SK-N-SH (cell line): ENCODE measurements around the gene FBN2. TPM values are rescaled to one million over a fixed set of nuclear protein-coding genes. Genes with fewer than 3 reads are reported as not detected.

Experiments
- CTCF ChIA-PET: fragments of 300-600, 350-600 bp; formaldehyde crosslinking; extraction: SDS; loops from one replicate; lab custom pipeline; 2021; lab: Yijun Ruan, JAX
- POLR2A ChIA-PET: fragments of 350-600 bp; sonication (Branson Sonifier 250); formaldehyde crosslinking; extraction: SDS; loops from one replicate; lab custom pipeline; 2020; ENCODE audit warnings: antibody characterized with exemption, inconsistent platforms; lab: Yijun Ruan, JAX
- DNase-seq: peaks from one replicate; pipeline ENCODE4 v3.0.0; 2012
- H2AFZ ChIP-seq: fragments of 200-600 bp; sonication (generic); 2 replicates; pipeline ENCODE4 v1.8.1; 2016; ENCODE audit warnings: antibody characterized with exemption, mild to moderate bottlenecking, low read depth
- H3F3A ChIP-seq: fragments of 200-600 bp; sonication (generic); replicated peaks from 2 replicates; pipeline ENCODE3; 2016; ENCODE audit warnings: antibody characterized with exemption, mild to moderate bottlenecking; ENCODE audit not compliant: insufficient read depth
- H3K27ac ChIP-seq, 2 experiments: fragments of 200-500 bp in 1 of 2; fragments of 200-600 bp in 1 of 2; sonication (Bioruptor generic) in 1 of 2; sonication (generic), shearing (Covaris generic) in 1 of 2; 2 replicates each; pipeline versions ENCODE4 v1.5.1 to v1.6.1; 2014 to 2016; ENCODE audit warnings: low read depth in 2 of 2, inconsistent platforms in 1 of 2, low read length in 1 of 2, mild to moderate bottlenecking in 1 of 2, mixed read lengths in 1 of 2
- H3K27me3 ChIP-seq: fragments of 200-600 bp; sonication (generic), shearing (Covaris generic); 2 replicates; pipeline ENCODE4 v1.6.1; 2016; ENCODE audit warnings: mixed run types; ENCODE audit not compliant: insufficient read depth
- H3K36me3 ChIP-seq, 2 experiments: fragments of 200-500 bp in 1 of 2; fragments of 200-600 bp in 1 of 2; sonication (Bioruptor generic) in 1 of 2; sonication (generic) in 1 of 2; replicated peaks in 1 of 2; 2 replicates each; pipeline versions ENCODE3 to v1.5.1; 2014 to 2016; ENCODE audit warnings: low read length in 1 of 2, mild to moderate bottlenecking in 1 of 2; ENCODE audit not compliant: insufficient read depth in 2 of 2, control insufficient read depth in 1 of 2
- H3K4me1 ChIP-seq, 2 experiments: fragments of 200-500 bp in 1 of 2; fragments of 200-600 bp in 1 of 2; sonication (Bioruptor generic) in 1 of 2; sonication (generic), shearing (Covaris generic) in 1 of 2; 2 replicates each; pipeline versions ENCODE4 v1.5.1 to v1.6.1; 2014 to 2016; ENCODE audit warnings: low read depth in 1 of 2, low read length in 1 of 2, mixed run types in 1 of 2; ENCODE audit not compliant: insufficient read depth in 2 of 2, control insufficient read depth in 1 of 2
- H3K4me2 ChIP-seq: fragments of 200-600 bp; sonication (generic), shearing (Covaris generic); 2 replicates; pipeline ENCODE4 v1.6.1; 2017; ENCODE audit warnings: mixed run types
- H3K4me3 ChIP-seq, 2 experiments: fragments of 200-500 bp in 1 of 2; fragments of 200-600 bp in 1 of 2; sonication (Bioruptor generic) in 1 of 2; sonication (generic), shearing (Covaris generic) in 1 of 2; 2 replicates each; pipeline versions ENCODE4 v1.5.1 to v1.8.1; 2014 to 2016; ENCODE audit warnings: low read depth in 2 of 2, inconsistent platforms in 1 of 2, low read length in 1 of 2, mild to moderate bottlenecking in 1 of 2, mixed read lengths in 1 of 2, moderate library complexity in 1 of 2
- H3K79me2 ChIP-seq: fragments of 200-600 bp; sonication (generic); 2 replicates; pipeline ENCODE4 v1.8.1; 2017; ENCODE audit warnings: mild to moderate bottlenecking; ENCODE audit not compliant: insufficient read depth
- H3K9ac ChIP-seq: fragments of 200-600 bp; sonication (generic); 2 replicates; pipeline ENCODE4 v1.6.1; 2017; ENCODE audit warnings: mixed run types
- H3K9me2 ChIP-seq: fragments of 200-600 bp; sonication (generic); 2 replicates; pipeline ENCODE4 v1.6.1; 2017; ENCODE audit warnings: mixed run types
- H3K9me3 ChIP-seq: fragments of 200-600 bp; sonication (generic); 2 replicates; pipeline ENCODE4 v1.6.1; 2017; ENCODE audit warnings: mixed run types, mild to moderate bottlenecking, moderate library complexity
- H4K20me1 ChIP-seq: fragments of 200-600 bp; sonication (generic); 2 replicates; pipeline ENCODE4 v1.6.1; 2017; ENCODE audit warnings: mild to moderate bottlenecking, mixed run types; ENCODE audit not compliant: insufficient read depth
- FOSL2 ChIP-seq: IDR thresholded peaks from 2 replicates; pipeline ENCODE4 v1.4.0; 2012; ENCODE audit warnings: low read depth, mild to moderate bottlenecking, moderate library complexity, borderline replicate concordance
- FOXJ3 ChIP-seq: sonication (generic); formaldehyde crosslinking; IDR thresholded peaks from 2 replicates; pipeline ENCODE4 v1.5.1; 2020; ENCODE audit warnings: mild to moderate bottlenecking, missing genetic modification reagents
- MEF2A ChIP-seq: IDR thresholded peaks from 2 replicates; pipeline ENCODE4 v1.4.0; 2012; ENCODE audit warnings: low read depth, borderline replicate concordance
- MXI1 ChIP-seq: IDR thresholded peaks from 2 replicates; pipeline ENCODE4 v1.6.1; 2012; ENCODE audit warnings: mild to moderate bottlenecking, low read depth, low read length, improper control_type of control experiment
- NRF1 ChIP-seq: IDR thresholded peaks from 2 replicates; pipeline ENCODE4 v1.6.1; 2012; ENCODE audit warnings: low read depth, mild to moderate bottlenecking, low read length
- RCOR1 ChIP-seq: fragments of 150-350 bp; IDR thresholded peaks from 2 replicates; pipeline ENCODE4 v1.6.1; 2017; ENCODE audit warnings: antibody characterized with exemption, low read length
- TAF1 ChIP-seq: IDR thresholded peaks from 2 replicates; pipeline ENCODE4 v1.6.1; 2012; ENCODE audit warnings: low read depth, mild to moderate bottlenecking, low read length, moderate library complexity, borderline replicate concordance
- WGBS: methylation state at CpG from one replicate; pipeline ENCODE4 v1.1.6; 2017; ENCODE audit warnings: low lambda C conversion rate; 5-methylcytosine and 5-hydroxymethylcytosine counted together
- polyA plus RNA-seq, 3 experiments: library from polyadenylated mRNA; depleted of rRNA; stranded (reverse); fragments of >200 nt; gene quantifications; 2 replicates each; pipeline ENCODE4 v1.2.3, GENCODE V29; 2012
- TF ChIP-seq, protein P1 (sequence below): IDR thresholded peaks from 2 replicates; pipeline ENCODE4 v1.6.1; 2012; ENCODE audit warnings: mild to moderate bottlenecking, low read depth, low read length, moderate library complexity
- TF ChIP-seq, protein P2 (sequence below): IDR thresholded peaks from 2 replicates; pipeline ENCODE4 v1.4.0; 2012; ENCODE audit warnings: low read depth
- TF ChIP-seq, protein P3 (sequence below): IDR thresholded peaks from 2 replicates; pipeline ENCODE4 v1.4.0; 2012; ENCODE audit warnings: low read depth, borderline replicate concordance

FBN2 gene
- polyA plus RNA-seq, 1 of the 3 experiments (the other 2 are of a cell fraction), result 2.2 TPM

DNA sequence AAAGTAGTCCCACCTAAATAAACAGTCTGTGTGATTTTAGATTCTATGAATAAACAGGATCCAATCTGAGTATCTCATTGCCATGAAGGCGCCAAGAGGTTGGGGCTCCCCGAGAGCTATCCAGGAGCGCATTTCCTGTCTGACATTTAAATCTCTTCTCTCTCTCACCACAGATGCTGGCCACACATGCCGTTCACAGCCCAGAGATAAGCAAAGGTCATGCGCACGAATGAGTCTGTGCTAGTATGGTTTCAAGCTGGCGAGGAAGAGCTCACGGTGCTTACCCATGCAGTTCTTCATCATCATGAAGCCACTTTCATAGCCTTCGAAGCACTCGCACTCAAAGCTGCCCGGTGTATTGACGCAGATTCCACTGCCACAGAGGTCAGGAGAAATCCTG lies 199.4 kb downstream of the FBN2 start:
- WGBS, result 44% methylated on average over 12 of the region's 12 CpGs
- no peak overlapping the region for H3K27ac ChIP-seq
- no peaks in the 10 kb centered on the region for H3K4me1 ChIP-seq
- H2AFZ ChIP-seq, result no peak overlapping the region
- H4K20me1 ChIP-seq, result no peaks in the 10 kb centered on the region
- CTCF ChIA-PET, result no interaction called here
- no peak overlapping the region for H3K4me2 ChIP-seq
- no peak for TF ChIP-seq NRF1
- TF ChIP-seq, protein P1, sequence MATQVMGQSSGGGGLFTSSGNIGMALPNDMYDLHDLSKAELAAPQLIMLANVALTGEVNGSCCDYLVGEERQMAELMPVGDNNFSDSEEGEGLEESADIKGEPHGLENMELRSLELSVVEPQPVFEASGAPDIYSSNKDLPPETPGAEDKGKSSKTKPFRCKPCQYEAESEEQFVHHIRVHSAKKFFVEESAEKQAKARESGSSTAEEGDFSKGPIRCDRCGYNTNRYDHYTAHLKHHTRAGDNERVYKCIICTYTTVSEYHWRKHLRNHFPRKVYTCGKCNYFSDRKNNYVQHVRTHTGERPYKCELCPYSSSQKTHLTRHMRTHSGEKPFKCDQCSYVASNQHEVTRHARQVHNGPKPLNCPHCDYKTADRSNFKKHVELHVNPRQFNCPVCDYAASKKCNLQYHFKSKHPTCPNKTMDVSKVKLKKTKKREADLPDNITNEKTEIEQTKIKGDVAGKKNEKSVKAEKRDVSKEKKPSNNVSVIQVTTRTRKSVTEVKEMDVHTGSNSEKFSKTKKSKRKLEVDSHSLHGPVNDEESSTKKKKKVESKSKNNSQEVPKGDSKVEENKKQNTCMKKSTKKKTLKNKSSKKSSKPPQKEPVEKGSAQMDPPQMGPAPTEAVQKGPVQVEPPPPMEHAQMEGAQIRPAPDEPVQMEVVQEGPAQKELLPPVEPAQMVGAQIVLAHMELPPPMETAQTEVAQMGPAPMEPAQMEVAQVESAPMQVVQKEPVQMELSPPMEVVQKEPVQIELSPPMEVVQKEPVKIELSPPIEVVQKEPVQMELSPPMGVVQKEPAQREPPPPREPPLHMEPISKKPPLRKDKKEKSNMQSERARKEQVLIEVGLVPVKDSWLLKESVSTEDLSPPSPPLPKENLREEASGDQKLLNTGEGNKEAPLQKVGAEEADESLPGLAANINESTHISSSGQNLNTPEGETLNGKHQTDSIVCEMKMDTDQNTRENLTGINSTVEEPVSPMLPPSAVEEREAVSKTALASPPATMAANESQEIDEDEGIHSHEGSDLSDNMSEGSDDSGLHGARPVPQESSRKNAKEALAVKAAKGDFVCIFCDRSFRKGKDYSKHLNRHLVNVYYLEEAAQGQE, result no peak
- TF ChIP-seq, all 33 proteins: peak for 0
- H3K4me3 ChIP-seq, result no peak overlapping the region
- H3K9ac ChIP-seq, result no peak overlapping the region
- H3K36me3 ChIP-seq, result peaks cover 0 to 3% of the 10 kb centered on the region in 2 experiments
- H3F3A ChIP-seq, result no peaks in the 10 kb centered on the region
- no peaks in the 10 kb centered on the region for H3K79me2 ChIP-seq
- no peaks in the 10 kb centered on the region for H3K9me3 ChIP-seq
- peaks cover 28% of the 10 kb centered on the region; the same call in 1 of the 2 replicates for H3K27me3 ChIP-seq
- no peaks in the 10 kb centered on the region for H3K9me2 ChIP-seq
- no peak for DNase-seq
- POLR2A ChIA-PET, result no interaction called here

DNA sequence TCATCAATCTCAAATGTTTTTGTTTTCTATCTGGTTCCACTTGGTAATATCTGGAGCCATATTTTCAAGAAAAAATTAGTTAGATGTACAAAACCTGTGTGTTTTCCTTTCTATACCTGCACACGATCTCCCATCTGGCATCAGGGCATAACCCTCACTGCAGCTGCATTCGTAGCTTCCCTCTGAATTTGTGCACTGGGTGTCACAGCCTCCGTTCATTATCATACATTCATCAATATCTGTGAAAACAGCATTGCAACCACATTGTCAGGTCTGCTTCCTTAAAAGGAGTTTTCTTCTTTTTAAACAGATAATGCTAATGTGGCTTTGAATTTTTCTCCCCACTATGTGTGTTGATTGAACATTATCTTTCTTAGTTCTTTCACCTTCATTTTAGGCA lies 202.7 kb downstream of the FBN2 start:
- Histone ChIP-seq H3K9me3 (no peaks in the 10 kb centered on the region), H4K20me1 (no peaks in the 10 kb centered on the region), H3F3A (no peaks in the 10 kb centered on the region), H3K9ac (no peak overlapping the region), H3K4me1 (no peaks in the 10 kb centered on the region)
- 11% methylated on average over 3 of the region's 3 CpGs for WGBS
- no peak for DNase-seq
- ChIA-PET CTCF (no interaction called here), POLR2A (no interaction called here)
- TF ChIP-seq MXI1 (no peak), FOSL2 (no peak), MEF2A (no peak), TAF1 (no peak), RCOR1 (no peak), FOXJ3 (CRISPR knock-in tag) (no peak)
- TF ChIP-seq, protein P2, sequence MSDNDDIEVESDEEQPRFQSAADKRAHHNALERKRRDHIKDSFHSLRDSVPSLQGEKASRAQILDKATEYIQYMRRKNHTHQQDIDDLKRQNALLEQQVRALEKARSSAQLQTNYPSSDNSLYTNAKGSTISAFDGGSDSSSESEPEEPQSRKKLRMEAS, result no peak
- TF ChIP-seq, protein P3, sequence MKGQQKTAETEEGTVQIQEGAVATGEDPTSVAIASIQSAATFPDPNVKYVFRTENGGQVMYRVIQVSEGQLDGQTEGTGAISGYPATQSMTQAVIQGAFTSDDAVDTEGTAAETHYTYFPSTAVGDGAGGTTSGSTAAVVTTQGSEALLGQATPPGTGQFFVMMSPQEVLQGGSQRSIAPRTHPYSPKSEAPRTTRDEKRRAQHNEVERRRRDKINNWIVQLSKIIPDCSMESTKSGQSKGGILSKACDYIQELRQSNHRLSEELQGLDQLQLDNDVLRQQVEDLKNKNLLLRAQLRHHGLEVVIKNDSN, result no peak
- TF ChIP-seq, all 33 proteins: peak for 0
- Histone ChIP-seq H3K4me2 (no peak overlapping the region), H3K9me2 (no peaks in the 10 kb centered on the region), H2AFZ (no peak overlapping the region), H3K4me3 (no peak overlapping the region), H3K27me3 (peaks cover 10% of the 10 kb centered on the region; the same call in 1 of the 2 replicates), H3K27ac (no peak overlapping the region), H3K79me2 (no peaks in the 10 kb centered on the region), H3K36me3 (peaks cover 0 to 6% of the 10 kb centered on the region in 2 experiments)
